Measurements from ENCODE around the gene SYNM. TPM values are rescaled to one million over a fixed set of nuclear protein-coding genes. Genes with fewer than 3 reads are reported as not detected.

Gene SYNM
- total RNA-seq, 2 donors from 2014 or later: 3.3 to 108 TPM

DNA sequence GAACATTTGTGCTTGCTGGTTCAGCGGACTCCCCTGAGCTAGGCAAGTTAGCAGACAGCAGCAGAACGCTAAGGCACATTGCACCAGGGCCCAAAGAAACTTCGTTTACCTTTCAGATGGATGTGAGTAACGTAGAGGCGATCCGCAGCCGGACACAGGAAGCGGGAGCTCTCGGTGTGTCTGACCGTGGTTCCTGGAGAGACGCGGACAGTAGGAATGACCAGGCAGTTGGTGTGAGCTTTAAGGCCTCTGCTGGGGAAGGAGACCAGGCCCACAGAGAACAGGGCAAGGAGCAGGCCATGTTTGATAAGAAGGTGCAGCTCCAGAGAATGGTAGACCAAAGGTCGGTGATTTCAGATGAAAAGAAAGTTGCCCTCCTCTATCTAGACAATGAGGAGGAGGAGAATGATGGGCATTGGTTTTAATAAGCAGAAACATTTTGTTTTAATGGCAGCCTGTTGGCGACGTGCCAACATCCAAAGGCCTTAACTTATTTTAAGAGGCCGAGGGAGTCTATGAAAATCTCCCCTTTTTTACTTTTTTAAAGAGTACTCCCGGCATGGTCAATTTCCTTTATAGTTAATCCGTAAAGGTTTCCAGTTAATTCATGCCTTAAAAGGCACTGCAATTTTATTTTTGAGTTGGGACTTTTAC lies 27.9 kb downstream of the SYNM start:
- TF ChIP-seq, protein P1, sequence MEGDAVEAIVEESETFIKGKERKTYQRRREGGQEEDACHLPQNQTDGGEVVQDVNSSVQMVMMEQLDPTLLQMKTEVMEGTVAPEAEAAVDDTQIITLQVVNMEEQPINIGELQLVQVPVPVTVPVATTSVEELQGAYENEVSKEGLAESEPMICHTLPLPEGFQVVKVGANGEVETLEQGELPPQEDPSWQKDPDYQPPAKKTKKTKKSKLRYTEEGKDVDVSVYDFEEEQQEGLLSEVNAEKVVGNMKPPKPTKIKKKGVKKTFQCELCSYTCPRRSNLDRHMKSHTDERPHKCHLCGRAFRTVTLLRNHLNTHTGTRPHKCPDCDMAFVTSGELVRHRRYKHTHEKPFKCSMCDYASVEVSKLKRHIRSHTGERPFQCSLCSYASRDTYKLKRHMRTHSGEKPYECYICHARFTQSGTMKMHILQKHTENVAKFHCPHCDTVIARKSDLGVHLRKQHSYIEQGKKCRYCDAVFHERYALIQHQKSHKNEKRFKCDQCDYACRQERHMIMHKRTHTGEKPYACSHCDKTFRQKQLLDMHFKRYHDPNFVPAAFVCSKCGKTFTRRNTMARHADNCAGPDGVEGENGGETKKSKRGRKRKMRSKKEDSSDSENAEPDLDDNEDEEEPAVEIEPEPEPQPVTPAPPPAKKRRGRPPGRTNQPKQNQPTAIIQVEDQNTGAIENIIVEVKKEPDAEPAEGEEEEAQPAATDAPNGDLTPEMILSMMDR (IDR thresholded peaks at IDR 0.05): no peak
- intact Hi-C loops (cut with DNase I): no loop called here
- no peak for DNase-seq
- no peak overlapping the region for H3K9ac ChIP-seq (ENCODE audit: low read depth in 2 of 2, low read length in 2 of 2)
- H3K9me3 ChIP-seq: no peaks in the 10 kb centered on the region
- H3K27ac ChIP-seq: no peak overlapping the region
- no peaks in the 10 kb centered on the region for H3K36me3 ChIP-seq
- no peaks in the 10 kb centered on the region for H3K27me3 ChIP-seq
- no peak overlapping the region for H3K4me3 ChIP-seq
- no peaks in the 10 kb centered on the region for H3K4me1 ChIP-seq

DNA sequence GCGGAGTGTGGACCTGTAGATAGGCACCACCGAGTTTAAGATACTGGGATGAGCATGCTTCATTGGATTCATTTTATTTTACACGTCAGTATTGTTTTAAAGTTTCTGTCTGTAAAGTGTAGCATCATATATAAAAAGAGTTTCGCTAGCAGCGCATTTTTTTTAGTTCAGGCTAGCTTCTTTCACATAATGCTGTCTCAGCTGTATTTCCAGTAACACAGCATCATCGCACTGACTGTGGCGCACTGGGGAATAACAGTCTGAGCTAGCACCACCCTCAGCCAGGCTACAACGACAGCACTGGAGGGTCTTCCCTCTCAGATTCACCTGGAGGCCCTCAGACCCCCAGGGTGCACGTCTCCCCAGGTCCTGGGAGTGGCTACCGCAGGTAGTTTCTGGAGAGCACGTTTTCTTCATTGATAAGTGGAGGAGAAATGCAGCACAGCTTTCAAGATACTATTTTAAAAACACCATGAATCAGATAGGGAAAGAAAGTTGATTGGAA lies 29.5 kb downstream of the SYNM start:
- intact Hi-C loops (cut with DNase I): no loop called here
- TF ChIP-seq, protein P1 (IDR thresholded peaks at IDR 0.05): no peak
- Histone ChIP-seq H3K4me1 (no peaks in the 10 kb centered on the region), H3K27me3 (no peaks in the 10 kb centered on the region), H3K36me3 (no peaks in the 10 kb centered on the region), H3K27ac (no peak overlapping the region), H3K9ac (ENCODE audit: low read depth in 2 of 2, low read length in 2 of 2) (no peak overlapping the region), H3K9me3 (no peaks in the 10 kb centered on the region), H3K4me3 (no peak overlapping the region)
- no peak for DNase-seq

DNA sequence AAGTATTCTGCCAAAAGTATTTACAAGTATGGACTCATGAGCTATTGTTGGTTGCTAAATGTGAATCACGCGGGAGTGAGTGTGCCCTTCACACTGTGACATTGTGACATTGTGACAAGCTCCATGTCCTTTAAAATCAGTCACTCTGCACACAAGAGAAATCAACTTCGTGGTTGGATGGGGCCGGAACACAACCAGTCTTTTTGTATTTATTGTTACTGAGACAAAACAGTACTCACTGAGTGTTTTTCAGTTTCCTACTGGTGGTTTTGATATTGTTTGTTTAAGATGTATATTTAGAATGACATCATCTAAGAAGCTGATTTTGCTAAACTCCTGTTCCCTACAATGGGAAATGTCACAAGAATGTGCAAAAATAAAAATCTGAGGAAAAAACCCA lies 30.3 kb downstream of the SYNM start:
- no peaks in the 10 kb centered on the region for H3K36me3 ChIP-seq

DNA sequence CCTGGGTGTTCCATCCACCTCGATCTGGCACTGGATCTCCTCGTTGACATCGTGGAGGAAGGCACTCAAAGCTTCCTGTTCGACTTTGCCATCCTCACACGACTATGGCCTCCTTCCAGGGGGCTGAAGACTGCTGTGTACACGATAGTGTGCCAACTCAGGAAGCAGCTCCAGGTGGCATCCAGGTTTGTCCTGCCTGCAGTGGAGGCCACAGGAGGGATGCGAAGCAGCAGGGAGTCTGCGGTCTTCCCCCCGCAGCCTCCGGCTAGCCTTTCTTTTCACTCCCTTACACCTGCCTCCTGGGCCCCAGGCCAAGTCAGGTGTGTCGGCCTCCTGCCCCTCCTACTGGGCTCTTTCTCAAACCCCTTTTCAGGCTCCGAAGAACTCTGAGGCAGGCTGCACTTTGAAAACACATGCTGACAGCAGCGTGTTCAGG lies 32.2 kb downstream of the SYNM start:
- H3K36me3 ChIP-seq: no peaks in the 10 kb centered on the region
- intact Hi-C loops (cut with DNase I): no loop called here
- DNase-seq: peak; percentile 42
- no peak overlapping the region for H3K27ac ChIP-seq
- TF ChIP-seq, protein P1 (IDR thresholded peaks at IDR 0.05): no peak
- H3K9ac ChIP-seq (ENCODE audit: low read depth in 2 of 2, low read length in 2 of 2): no peak overlapping the region
- no peak overlapping the region for H3K4me3 ChIP-seq
- no peaks in the 10 kb centered on the region for H3K4me1 ChIP-seq
- no peaks in the 10 kb centered on the region for H3K9me3 ChIP-seq
- no peaks in the 10 kb centered on the region for H3K27me3 ChIP-seq

More for the DNA sequence above, 30.3 kb downstream of the SYNM start:
- H3K4me1 ChIP-seq: no peaks in the 10 kb centered on the region
- H3K9ac ChIP-seq (ENCODE audit: low read depth in 2 of 2, low read length in 2 of 2): no peak overlapping the region
- H3K4me3 ChIP-seq: no peak overlapping the region
- no peaks in the 10 kb centered on the region for H3K9me3 ChIP-seq
- H3K27me3 ChIP-seq: no peaks in the 10 kb centered on the region
- no peak overlapping the region for H3K27ac ChIP-seq
- no peak for DNase-seq
- TF ChIP-seq, protein P1 (IDR thresholded peaks at IDR 0.05): no peak
- intact Hi-C loops (cut with DNase I): no loop called here

DNA sequence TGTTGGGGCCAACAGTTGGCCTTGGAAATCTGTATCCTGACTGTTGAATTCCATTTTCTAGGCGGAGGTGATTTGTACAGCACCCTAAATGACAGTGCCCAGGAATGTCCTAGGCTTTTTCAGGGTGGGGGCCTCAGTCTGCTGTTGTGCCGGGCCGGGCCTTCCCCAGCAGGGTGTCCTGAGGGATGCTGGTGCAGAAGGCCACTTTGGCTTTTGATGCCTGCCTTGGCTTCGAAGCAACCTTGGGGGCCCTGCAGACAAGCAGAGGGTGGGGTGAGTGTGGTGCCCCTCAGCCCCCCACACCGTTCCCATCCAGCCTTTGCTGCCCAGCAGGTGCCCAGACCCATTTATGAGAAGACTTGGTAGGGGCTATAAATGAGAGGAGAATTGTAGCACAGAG lies 33.0 kb downstream of the SYNM start:
- no peak for DNase-seq
- TF ChIP-seq, protein P1 (IDR thresholded peaks at IDR 0.05): no peak
- H3K9ac ChIP-seq (ENCODE audit: low read depth in 2 of 2, low read length in 2 of 2): no peak overlapping the region
- H3K36me3 ChIP-seq: no peaks in the 10 kb centered on the region
- H3K27me3 ChIP-seq: no peaks in the 10 kb centered on the region
- intact Hi-C loops (cut with DNase I): no loop called here
- H3K4me1 ChIP-seq: no peaks in the 10 kb centered on the region
- H3K4me3 ChIP-seq: no peak overlapping the region
- no peaks in the 10 kb centered on the region for H3K9me3 ChIP-seq
- no peak overlapping the region for H3K27ac ChIP-seq
